IMR-90 (cell line): ENCODE data around the gene TFB1M.

ENCODE experiments used
- BHLHE40 ChIP-seq: fragments of 150-350 bp; IDR thresholded peaks from 2 replicates; pipeline ENCODE4 v1.6.1; 2016; ENCODE audit warnings: mild to moderate bottlenecking, low read depth, low read length
- CHD1 ChIP-seq: IDR thresholded peaks from 2 replicates; pipeline ENCODE4 v1.6.1; 2012; ENCODE audit warnings: low read depth, low read length, improper control_type of control experiment
- MAZ ChIP-seq: IDR thresholded peaks from 2 replicates; pipeline ENCODE4 v1.6.1; 2012; ENCODE audit warnings: low read depth, mild to moderate bottlenecking, low read length, improper control_type of control experiment, moderate library complexity, borderline replicate concordance
- MXI1 ChIP-seq: IDR thresholded peaks from 2 replicates; pipeline ENCODE4 v1.6.1; 2012; ENCODE audit warnings: low read depth, mild to moderate bottlenecking, low read length, moderate library complexity, borderline replicate concordance
- POLR2A ChIP-seq: IDR thresholded peaks from 2 replicates; pipeline ENCODE4 v1.6.1; 2012; ENCODE audit warnings: mild to moderate bottlenecking, low read depth, low read length
- SMC3 ChIP-seq: fragments of 150-350 bp; IDR thresholded peaks from 2 replicates; pipeline ENCODE4 v1.6.1; 2016; ENCODE audit warnings: low read depth, mild to moderate bottlenecking, antibody characterized with exemption, low read length, moderate library complexity

DNA sequence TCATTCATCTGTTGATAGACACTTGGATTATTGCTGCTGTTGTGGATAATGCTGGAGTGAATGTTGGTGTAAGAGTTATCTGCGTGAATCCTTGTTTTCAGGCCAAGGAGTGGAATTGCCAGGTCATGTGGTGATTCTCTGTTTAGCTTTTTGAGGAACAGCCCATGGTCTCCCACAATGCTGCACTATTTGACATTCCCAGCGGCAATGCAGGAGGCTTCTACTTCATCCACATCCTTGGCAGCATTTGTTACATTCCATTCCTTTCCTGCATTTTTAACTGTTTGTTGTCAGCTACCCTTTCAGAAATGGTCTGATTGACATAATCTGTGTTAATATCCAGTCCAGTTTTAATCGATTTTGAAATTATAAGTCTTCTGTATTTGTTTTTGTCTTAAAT, 102.2 kb downstream of the TFB1M start:
- TF ChIP-seq POLR2A (no peak), SMC3 (no peak), MXI1 (no peak), BHLHE40 (no peak), MAZ (no peak), CHD1 (no peak)
